Activated T-helper 1 cell treated with anti-CD3 and anti-CD28 coated beads, Interleukin-12 subunit alpha, Interleukin-12 subunit beta, Interleukin-2, Interleukin-4 antibody, amounts not matched to agents 30 ng/mL and 10 ng/mL and 1 ng/mL, durations not matched to agents 14 hours and 24 hours and 36 hours (primary cell): ENCODE results near the gene BTRC. TPM values are rescaled to one million over a fixed set of nuclear protein-coding genes. Genes with fewer than 3 reads are reported as not detected.
"Not testable (repeated sequence)": the region's sequence is repeated elsewhere in the genome, so short reads cannot be mapped to it uniquely, and the experiment has no call there.

Source experiments
- DNase-seq: peaks from one replicate; pipeline ENCODE4 v3.0.0; 2021; ENCODE audit warnings: low spot score
- H3K27ac Mint-ChIP-seq: one replicate; pipeline ENCODE4 v1.8.0; 2021; ENCODE audit warnings: mild to moderate bottlenecking, mixed read lengths
- H3K27me3 Mint-ChIP-seq: one replicate; pipeline ENCODE4 v1.8.0; 2022; ENCODE audit warnings: mild to moderate bottlenecking, moderate library complexity, mixed read lengths; ENCODE audit not compliant: insufficient read depth
- H3K36me3 Mint-ChIP-seq: one replicate; pipeline ENCODE4 v1.8.0; 2021; ENCODE audit warnings: low read depth, mixed read lengths
- H3K4me1 Mint-ChIP-seq: one replicate; pipeline ENCODE4 v1.8.0; 2021; ENCODE audit warnings: low read depth, mixed read lengths
- H3K4me3 Mint-ChIP-seq: one replicate; pipeline ENCODE4 v1.8.0; 2021; ENCODE audit warnings: mild to moderate bottlenecking, moderate library complexity, mixed read lengths
- H3K9me3 Mint-ChIP-seq: one replicate; pipeline ENCODE4 v1.8.0; 2021; ENCODE audit warnings: mixed read lengths
- intact Hi-C: fragments of 100-400 bp; cut with micrococcal nuclease; formaldehyde crosslinking; loops from one replicate; pipeline ENCODE4 v1.15.1; 2024
- total RNA-seq: library from RNA; stranded (reverse); gene quantifications from 2 replicates; pipeline ENCODE4 v1.2.3, GENCODE V29; 2022

BTRC gene
- total RNA-seq, 1 donor from 2014 or later: 22.2 TPM

DNA sequence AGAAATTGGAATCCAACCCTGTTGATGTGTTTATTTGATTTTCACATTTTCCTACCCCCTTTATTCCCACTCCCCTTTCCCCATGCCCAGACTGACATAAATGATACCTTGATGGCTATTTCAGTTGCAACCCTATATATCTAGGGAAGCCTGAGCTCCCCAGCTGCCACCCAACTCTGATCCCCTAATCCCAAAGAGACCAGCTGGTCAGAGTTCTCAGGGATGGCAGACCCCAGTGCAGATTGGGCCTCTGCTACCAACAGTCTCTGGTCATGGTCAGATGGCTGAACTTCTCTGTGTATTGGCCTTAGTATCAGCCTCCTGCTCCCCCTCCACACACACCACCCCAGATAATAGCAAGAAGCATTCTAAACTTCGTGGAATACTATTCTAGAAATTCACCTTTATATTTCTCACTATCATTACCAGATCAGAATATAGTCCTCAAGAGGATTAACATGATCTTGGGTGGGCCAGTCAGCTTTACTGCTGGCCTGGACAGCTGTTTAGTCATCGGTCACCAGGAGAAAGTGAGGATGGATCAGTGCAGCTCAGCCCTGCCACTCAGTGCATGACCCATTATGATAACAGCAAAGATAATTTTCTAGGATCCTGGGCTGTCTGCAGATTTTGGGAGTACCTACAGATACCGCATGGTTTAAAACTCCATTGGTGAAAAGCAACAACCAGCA, 24.5 kb upstream of the BTRC start:
- no peaks in the 10 kb centered on the region for H3K4me1 Mint-ChIP-seq
- peaks cover 16% of the 10 kb centered on the region for H3K27me3 Mint-ChIP-seq
- no peaks in the 10 kb centered on the region for H3K36me3 Mint-ChIP-seq
- no peak overlapping the region for H3K27ac Mint-ChIP-seq
- no peak for DNase-seq
- H3K4me3 Mint-ChIP-seq: no peak overlapping the region
- intact Hi-C loops: no loop called here
- H3K9me3 Mint-ChIP-seq: no peaks in the 10 kb centered on the region

DNA sequence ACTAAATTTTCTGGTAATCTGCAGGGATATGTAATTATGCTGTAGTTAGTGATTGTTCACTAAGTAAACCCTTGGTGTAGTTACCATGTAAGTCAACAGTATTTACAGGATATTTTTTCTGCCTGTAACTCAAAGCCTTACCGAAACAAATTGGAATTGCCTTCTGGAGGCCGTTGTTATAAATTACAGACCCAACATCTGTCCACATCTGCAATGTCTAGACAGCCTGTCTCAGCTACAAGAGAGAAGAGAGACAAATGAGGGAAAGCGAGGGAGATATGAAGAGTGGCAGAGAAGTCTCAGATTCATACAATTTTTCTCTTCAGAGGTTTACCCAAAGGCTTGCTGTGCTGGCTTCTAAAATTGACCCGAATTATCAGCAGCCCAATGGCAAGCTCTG, 23.7 kb upstream of the BTRC start:
- intact Hi-C loops: no loop called here
- Mint-ChIP-seq H3K4me3 (no peak overlapping the region), H3K27ac (no peak overlapping the region), H3K36me3 (no peaks in the 10 kb centered on the region), H3K4me1 (no peaks in the 10 kb centered on the region), H3K27me3 (peaks cover 17% of the 10 kb centered on the region), H3K9me3 (no peaks in the 10 kb centered on the region)
- no peak for DNase-seq

DNA sequence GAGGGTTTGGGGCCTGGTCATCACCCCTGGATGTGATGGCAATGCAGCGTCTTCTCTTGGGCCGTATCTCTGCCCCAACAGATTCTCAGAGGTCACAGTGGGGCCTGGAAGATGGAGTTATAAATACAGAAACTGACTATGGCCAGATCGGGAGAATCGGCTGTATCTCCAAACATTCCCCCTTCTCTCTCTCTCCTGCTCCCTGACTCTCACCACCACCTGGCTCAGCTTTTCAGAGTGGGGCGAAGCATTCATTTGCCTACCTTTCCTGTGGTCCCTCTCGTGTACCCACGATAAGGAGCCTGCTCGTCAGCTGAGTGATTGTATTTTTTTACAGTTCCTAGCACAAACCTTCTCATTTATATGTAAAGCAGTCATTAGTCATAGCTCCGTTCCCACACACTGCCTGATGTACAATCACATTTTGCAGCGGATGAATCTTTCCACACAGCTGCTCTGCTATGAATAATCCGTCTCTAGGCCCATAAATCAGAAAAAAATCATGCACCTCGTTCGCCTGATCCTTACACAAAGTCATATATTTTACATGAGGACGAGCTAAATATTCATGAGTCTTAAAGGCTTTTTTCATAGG, 23.2 kb upstream of the BTRC start:
- DNase-seq: no peak
- peaks cover 15% of the 10 kb centered on the region for H3K27me3 Mint-ChIP-seq
- H3K27ac Mint-ChIP-seq: no peak overlapping the region
- no peaks in the 10 kb centered on the region for H3K36me3 Mint-ChIP-seq
- no peaks in the 10 kb centered on the region for H3K4me1 Mint-ChIP-seq
- intact Hi-C loops: no loop called here
- H3K9me3 Mint-ChIP-seq: no peaks in the 10 kb centered on the region
- H3K4me3 Mint-ChIP-seq: no peak overlapping the region

DNA sequence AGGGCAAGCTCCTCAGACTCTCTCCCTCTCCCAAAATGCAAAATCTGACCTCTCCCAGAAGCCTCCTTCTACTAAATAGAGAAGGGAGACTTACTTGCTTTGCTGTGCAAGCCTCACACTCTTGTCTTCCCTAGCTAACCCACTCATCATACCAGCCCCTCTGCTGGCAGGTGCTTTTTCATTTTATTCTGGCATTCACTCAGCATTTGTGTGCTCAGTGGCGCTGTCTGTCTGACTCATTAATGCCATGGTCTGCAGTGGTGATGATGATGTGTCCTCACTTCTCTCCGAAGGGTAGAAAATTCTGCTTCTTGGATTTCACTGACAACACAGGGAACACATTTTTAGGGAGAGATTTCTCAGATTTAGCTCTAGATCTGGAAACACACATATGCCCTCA, 22.0 kb upstream of the BTRC start:
- H3K27ac Mint-ChIP-seq: no peak overlapping the region
- no peaks in the 10 kb centered on the region for H3K4me1 Mint-ChIP-seq
- no peaks in the 10 kb centered on the region for H3K9me3 Mint-ChIP-seq
- H3K4me3 Mint-ChIP-seq: no peak overlapping the region
- H3K36me3 Mint-ChIP-seq: no peaks in the 10 kb centered on the region
- H3K27me3 Mint-ChIP-seq: peaks cover 16% of the 10 kb centered on the region
- intact Hi-C loops: no loop called here
- no peak for DNase-seq

DNA sequence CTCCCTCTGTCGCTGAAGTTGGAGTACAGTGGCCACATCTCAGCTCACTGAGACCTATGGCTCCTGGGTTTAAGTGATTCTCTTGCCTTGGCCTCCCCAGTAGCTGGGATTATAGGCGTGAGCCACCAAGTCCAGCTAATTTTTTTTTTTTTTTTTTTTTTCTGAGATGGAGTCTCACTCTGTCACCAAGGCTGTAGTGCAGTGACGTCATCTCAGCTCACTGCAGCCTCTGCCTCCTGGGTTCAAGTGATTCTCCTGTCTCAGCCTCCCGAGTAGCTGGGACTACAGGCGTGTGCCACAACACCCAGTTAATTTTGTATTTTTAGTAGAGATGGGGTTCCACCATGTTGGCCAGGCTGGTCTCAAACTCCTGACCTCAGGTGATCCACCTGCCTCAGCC, 19.7 kb upstream of the BTRC start:
- H3K9me3 Mint-ChIP-seq, H3K4me3 Mint-ChIP-seq, H3K27ac Mint-ChIP-seq, intact Hi-C loops, H3K4me1 Mint-ChIP-seq, DNase-seq, H3K36me3 Mint-ChIP-seq: not testable (repeated sequence)
- peaks cover 13% of the 10 kb centered on the region for H3K27me3 Mint-ChIP-seq

DNA sequence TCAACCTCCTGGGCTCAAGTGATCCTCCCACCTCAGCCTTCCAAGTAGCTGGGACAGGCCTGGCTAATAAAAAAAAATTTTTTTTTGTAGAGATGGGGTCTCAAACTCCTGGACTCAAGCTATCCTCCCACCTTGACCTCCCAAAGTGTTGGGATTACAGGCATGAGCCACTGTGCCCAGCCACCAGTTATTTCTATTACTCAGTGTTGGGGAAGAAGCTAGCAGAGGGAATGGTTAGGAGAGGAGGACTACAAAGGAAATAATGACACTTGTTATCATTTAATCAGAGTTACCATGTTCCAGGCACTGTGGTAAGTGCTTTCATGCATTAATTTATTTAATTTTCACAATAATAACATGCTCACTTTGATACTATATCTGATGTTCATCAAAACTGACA, 17.6 kb upstream of the BTRC start:
- intact Hi-C loops: no loop called here

DNA sequence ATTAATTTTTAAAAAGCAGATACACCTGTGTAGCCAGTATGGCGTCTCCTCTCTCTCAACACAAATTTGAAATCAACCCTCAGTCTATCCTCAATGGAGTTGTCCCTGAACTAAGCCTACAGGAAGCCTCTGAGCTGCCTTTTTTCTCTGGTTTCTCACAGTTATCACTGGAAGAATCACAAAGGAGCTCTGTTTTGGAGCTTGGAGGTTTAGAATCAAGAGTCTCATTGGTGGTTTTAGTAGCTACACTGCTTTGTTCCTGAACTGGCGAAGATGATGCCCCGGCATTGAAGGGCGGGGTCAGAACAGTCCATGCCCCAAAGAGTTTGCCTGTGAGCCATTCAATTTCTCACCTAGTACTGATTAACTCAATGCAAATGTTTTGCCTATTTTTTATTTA, 16.1 kb upstream of the BTRC start:
- Mint-ChIP-seq H3K36me3 (no peaks in the 10 kb centered on the region), H3K4me1 (no peaks in the 10 kb centered on the region), H3K4me3 (no peak overlapping the region), H3K27ac (no peak overlapping the region), H3K9me3 (no peaks in the 10 kb centered on the region), H3K27me3 (peaks cover 15% of the 10 kb centered on the region)
- no peak for DNase-seq
- intact Hi-C loops: no loop called here

More for the DNA sequence above, 17.6 kb upstream of the BTRC start:
- H3K9me3 Mint-ChIP-seq: no peaks in the 10 kb centered on the region
- peaks cover 18% of the 10 kb centered on the region for H3K27me3 Mint-ChIP-seq
- H3K4me3 Mint-ChIP-seq: no peak overlapping the region
- no peak for DNase-seq
- H3K36me3 Mint-ChIP-seq: no peaks in the 10 kb centered on the region
- no peaks in the 10 kb centered on the region for H3K4me1 Mint-ChIP-seq
- no peak overlapping the region for H3K27ac Mint-ChIP-seq

DNA sequence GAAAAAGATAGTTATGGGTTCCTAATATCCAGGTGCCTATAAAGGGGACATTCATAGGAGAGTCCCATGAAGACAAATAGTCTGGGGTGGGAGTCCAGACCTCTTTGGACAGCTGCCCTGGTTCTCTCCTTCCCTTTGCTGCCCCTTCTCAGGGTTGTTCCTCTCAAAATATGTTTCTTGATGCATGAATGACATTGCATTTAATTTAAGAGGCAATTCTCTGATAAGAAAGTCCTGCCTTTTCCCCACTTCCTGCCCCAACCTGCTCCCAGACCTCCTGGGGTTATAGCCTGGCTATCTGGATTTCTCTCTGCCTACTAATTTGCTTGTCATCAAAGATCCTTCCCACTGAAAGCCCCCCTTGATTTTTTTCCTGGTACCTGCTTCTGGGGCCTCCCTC, 12.5 kb upstream of the BTRC start:
- no peak overlapping the region for H3K27ac Mint-ChIP-seq
- intact Hi-C loops: no loop called here
- no peak for DNase-seq
- no peaks in the 10 kb centered on the region for H3K36me3 Mint-ChIP-seq
- peaks cover 8% of the 10 kb centered on the region for H3K27me3 Mint-ChIP-seq
- H3K4me1 Mint-ChIP-seq: no peaks in the 10 kb centered on the region
- no peak overlapping the region for H3K4me3 Mint-ChIP-seq
- no peaks in the 10 kb centered on the region for H3K9me3 Mint-ChIP-seq

DNA sequence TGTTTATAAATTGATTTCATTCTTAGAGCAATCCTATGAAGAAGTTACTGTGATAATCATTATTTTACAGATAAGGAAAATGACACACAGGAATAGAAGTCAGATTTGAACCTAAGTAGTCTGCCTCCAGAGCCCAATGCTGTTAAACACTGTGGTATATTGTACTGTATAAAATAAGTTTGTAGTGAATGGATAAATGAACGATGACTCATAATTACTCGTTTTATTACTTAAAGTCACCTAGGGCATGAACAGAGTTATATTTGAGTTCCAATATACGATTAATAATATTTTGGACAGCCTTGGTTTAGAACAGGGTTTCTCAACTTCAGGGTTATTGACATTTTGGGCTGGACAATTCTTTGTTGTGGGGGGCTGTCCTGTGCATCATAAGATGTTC, 7.8 kb upstream of the BTRC start:
- peaks cover 14% of the 10 kb centered on the region for H3K27me3 Mint-ChIP-seq
- DNase-seq: no peak
- intact Hi-C loops: no loop called here
- no peaks in the 10 kb centered on the region for H3K9me3 Mint-ChIP-seq
- no peak overlapping the region for H3K4me3 Mint-ChIP-seq
- no peak overlapping the region for H3K27ac Mint-ChIP-seq
- H3K4me1 Mint-ChIP-seq: no peaks in the 10 kb centered on the region
- H3K36me3 Mint-ChIP-seq: no peaks in the 10 kb centered on the region

DNA sequence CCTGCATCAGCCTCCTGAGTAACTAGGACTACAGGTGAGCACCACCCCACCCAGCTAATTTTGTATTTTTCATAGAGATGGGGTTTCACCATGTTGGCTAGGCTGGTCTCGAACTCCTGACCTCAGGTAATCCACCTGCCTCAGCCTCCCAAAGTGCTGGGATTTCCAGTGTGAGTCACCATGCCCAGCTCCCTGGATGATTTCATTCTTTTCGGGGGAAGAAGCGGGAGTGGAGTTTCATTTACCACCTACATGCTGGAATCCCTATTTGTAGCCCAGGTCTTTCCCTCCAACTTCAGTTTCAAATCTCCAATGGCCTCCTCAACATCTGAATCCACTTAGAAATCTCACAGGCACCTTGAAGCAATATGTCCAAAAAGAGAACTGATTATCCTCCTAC, 2.9 kb upstream of the BTRC start:
- Mint-ChIP-seq H3K4me3 (no peak overlapping the region), H3K27me3 (peaks cover 18% of the 10 kb centered on the region), H3K36me3 (no peaks in the 10 kb centered on the region), H3K27ac (no peak overlapping the region), H3K4me1 (peaks cover 21% of the 10 kb centered on the region), H3K9me3 (no peaks in the 10 kb centered on the region)
- DNase-seq: no peak
- intact Hi-C loops: loop anchor here (5.0 to 10.0 kb wide), 6 partner anchors 344 to 1841 kb away; partner anchors contain the start of genes CNNM2, FBXW4, NPM3 and NT5C2

DNA sequence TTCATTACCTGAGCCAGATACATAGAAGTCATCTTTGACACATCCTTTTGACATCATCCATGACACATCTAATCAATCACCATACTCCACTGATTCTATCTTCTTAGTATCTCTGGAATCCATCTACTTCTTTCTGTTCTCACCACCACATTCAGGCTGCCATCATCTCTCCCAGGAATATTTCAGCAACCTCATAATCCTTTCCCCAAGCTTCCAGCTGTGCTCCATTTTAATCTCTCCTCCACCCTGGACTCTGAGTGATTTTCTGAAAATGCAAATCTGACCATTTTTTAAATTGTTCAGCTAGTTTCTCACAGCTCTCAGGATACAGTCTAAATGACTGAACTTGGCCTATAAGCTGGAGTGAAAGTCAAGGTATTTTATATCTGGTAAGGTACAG, 2.5 kb upstream of the BTRC start:
- intact Hi-C loops: loop anchor here (5.0 to 10.0 kb wide), 6 partner anchors 343 to 1841 kb away; partner anchors contain the start of genes CNNM2, FBXW4, NPM3 and NT5C2
- H3K9me3 Mint-ChIP-seq: no peaks in the 10 kb centered on the region
- no peak for DNase-seq
- no peak overlapping the region for H3K4me3 Mint-ChIP-seq
- H3K27me3 Mint-ChIP-seq: peaks cover 18% of the 10 kb centered on the region
- peaks cover 25% of the 10 kb centered on the region for H3K4me1 Mint-ChIP-seq
- peaks cover 4% of the 10 kb centered on the region for H3K36me3 Mint-ChIP-seq
- no peak overlapping the region for H3K27ac Mint-ChIP-seq

DNA sequence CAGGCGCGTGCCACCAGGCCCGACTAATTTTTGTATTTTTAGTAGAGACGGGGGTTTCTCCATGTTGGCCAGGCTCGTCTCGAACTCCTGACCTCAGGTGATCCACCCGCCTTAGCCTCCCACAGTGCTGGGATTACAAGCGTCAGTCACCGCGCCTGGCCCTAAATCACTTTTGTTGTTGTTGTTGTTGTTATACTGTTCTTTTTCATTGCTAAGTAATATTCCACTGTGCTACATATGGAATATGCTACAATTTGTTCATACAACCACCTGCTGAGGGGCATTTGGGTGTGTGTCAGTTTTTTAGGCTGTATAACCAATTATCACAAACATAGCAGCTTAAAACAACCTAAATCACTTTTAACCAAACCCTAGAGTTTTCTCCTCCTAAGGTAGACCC, 1.1 kb upstream of the BTRC start:
- peaks cover 28% of the 10 kb centered on the region for H3K4me1 Mint-ChIP-seq
- H3K36me3 Mint-ChIP-seq, DNase-seq, H3K9me3 Mint-ChIP-seq, H3K4me3 Mint-ChIP-seq, H3K27ac Mint-ChIP-seq: not testable (repeated sequence)
- intact Hi-C loops: loop anchor here (1.0 to 10.0 kb wide), 12 partner anchors 27 to 1839 kb away; partner anchors contain the start of genes CNNM2, DPCD, FBXW4 and NPM3
- H3K27me3 Mint-ChIP-seq: peaks cover 18% of the 10 kb centered on the region

DNA sequence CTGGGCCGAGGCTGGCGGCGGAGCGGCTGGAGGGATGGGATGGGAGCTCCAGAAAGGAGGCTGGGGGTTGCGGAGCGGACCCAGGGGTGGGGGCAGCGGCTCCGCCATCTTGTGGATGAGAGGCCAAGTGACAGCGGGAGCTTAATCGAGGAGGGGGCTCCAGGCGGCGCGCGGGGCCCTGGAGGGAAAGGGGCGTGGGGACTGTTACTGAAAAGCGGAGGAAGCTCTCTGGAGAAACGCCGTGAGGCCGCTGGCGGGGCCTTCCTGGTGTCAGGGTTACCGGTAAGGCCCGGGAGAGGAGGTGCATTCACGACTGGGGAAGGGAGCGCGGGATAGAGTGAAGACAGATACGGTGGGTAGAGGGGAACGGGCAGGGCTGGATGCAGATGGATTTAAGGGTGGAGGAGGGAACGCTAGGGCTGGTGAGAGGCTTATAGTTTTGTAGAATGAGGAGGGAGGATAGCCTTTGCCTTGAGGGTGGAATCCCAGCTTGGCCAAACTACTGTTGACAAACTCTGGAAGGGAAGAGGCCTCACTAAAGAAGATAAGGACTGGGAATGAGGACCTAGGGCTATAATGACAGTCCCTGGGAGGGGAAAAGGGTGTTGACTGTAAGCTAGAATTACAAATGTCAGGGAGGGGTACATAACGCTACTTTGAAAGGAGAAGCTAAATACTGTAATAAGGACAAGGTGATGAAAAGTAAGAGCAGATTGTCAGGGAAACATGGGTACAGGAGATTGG, 535 bp downstream of the BTRC start:
- Mint-ChIP-seq H3K27ac (peak overlapping the region; percentile 85), H3K4me3 (peak overlapping the region; percentile 96), H3K27me3 (peaks cover 13% of the 10 kb centered on the region), H3K36me3 (peaks cover 6% of the 10 kb centered on the region), H3K4me1 (peaks cover 33% of the 10 kb centered on the region), H3K9me3 (no peaks in the 10 kb centered on the region)
- DNase-seq: peak; percentile 39
- intact Hi-C loops: loop anchor here (1.0 to 10.0 kb wide), 9 partner anchors 13 to 1838 kb away; partner anchors contain the start of genes CNNM2, FBXW4, NPM3 and NT5C2
